Measurements from ENCODE around the gene ZNF611. TPM values are rescaled to one million over a fixed set of nuclear protein-coding genes. Genes with fewer than 3 reads are reported as not detected.
"Not testable (repeated sequence)": the region's sequence is repeated elsewhere in the genome, so short reads cannot be mapped to it uniquely, and the experiment has no call there.

ZNF611 gene
- total RNA-seq, 2 donors from 2014 or later, result 13.1 to 15.6 TPM

DNA sequence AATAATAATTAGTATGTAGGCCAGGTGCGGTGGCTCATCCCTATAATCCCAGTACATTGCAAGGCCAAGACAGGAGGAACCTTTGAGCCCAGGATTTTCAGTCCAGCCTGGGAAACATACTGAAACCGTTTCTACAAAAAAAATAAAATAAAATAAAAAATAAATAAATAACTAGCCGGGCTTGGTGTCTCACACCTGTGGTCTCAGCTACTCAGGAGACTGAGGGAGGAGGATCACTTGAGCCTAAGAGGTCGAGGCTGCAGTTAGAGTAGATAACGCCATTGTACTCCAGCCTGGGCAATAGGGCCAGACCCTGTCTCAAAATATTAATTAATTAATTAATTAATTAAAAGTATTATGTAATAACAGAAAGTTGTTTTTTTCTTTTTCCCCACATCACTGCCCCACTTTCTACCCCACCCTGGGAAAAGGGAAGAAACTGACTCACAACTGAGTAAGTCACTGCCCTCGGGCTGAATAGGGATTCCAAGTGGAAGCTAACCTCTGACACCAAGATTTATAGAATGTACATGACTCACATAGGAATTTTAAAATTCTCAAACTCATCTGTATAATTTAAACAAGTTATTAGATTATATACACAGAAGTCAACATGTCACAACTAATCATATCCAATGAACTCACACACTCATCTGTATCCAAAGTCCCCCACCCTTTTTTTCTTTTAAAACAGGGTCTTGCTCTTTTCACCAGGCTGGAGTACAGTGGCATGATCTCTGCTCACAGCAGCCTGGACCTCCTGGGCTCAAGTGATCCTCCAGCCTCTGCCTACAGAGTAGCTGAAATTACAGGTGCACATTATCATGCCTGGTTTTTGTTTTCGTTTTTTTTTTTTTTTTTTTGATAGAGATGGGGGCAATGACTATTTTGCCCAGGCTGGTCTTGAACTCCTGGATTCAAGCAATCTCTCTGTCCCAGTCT is 12.5 kb downstream of the ZNF611 start:
- ATAC-seq (no peak), DNase-seq (no peak)
- intact Hi-C loops (cut with DNase I, micrococcal nuclease), result no loop called here

DNA sequence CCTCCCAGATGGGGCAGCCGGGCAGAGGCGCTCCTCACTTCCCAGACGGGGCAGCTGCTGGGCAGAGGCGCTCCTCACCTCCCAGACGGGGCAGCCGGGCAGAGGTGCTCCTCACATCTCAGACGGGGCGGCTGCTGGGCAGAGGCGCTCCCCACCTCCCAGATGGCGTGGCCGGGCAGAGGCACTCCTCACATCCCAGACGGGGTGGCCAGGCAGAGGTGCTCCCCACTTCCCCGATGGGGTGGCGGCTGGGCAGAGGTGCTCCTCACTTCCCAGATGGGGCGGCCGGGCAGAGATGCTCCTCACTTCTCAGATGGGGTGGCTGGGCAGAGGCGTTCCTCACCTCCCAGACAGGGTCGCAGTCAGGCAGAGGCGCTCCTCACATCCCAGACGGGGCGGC is 14.3 kb downstream of the ZNF611 start:
- intact Hi-C loops (cut with DNase I, micrococcal nuclease); DNase-seq; ATAC-seq: not testable (repeated sequence)

DNA sequence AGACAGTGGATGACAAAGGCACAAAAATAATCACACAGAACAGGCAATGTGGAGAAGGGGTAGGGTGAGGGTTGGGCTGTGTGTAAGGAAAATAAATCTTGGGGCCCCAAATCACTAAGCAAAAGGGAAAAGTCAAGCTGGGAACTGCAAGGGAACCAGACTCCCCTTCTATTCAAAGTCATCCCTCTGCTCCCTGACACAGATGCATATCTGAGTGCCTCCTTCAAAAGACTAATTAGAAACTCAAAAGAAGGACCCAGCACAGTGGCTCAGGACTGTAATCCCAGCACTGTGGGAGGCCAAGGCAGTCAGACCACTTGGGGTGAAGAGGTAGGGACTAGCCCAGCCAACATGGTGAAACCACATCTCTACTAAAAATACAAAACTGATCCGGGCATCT is 18.3 kb downstream of the ZNF611 start:
- DNase-seq (no peak), ATAC-seq (no peak)
- intact Hi-C loops (cut with DNase I, micrococcal nuclease), result no loop called here

DNA sequence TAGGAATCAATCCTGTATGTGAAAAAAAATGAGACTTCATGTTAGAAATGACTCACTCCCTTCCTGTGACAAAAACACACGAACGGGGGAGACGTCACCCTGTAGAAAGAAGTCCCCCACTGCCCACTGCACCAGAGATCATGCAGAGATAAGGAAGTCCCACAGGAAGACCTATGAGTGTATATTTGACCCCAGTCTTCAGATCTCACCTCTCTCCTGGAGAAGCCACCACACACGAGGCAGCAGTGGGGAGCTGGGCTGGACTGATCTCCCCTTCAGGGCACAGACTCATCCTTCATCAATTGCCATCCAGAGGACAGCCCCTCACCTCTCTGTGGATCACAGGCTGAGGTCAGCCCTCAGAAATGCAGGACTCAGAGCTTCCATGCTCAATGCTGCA is 18.9 kb downstream of the ZNF611 start:
- intact Hi-C loops (cut with DNase I, micrococcal nuclease); ATAC-seq; DNase-seq: not testable (repeated sequence)

DNA sequence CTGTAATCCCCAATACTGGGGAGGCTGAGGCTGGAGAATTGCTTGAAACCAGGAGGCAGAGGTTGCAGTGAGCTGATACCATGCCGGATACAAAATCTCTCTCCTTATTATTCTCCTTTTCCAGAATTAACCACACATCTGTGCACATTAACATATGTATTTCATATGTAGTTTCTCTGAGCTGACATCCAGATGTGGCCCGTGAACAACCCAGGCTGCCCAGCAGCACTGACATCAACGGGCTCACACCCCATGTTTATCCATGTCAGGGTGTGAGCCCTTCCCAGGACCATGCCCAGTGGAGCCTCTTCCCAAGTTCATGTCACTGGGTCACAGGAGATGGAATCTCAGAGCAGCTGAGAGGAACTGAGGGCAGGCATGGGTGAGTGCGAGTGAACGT is 19.5 kb downstream of the ZNF611 start:
- intact Hi-C loops (cut with DNase I, micrococcal nuclease); DNase-seq; ATAC-seq: not testable (repeated sequence)

GRCh38 chr19:52713051-52713450 is 21.8 kb downstream of the ZNF611 start:
- DNase-seq; ATAC-seq; intact Hi-C loops (cut with DNase I, micrococcal nuclease): not testable (repeated sequence)

DNA sequence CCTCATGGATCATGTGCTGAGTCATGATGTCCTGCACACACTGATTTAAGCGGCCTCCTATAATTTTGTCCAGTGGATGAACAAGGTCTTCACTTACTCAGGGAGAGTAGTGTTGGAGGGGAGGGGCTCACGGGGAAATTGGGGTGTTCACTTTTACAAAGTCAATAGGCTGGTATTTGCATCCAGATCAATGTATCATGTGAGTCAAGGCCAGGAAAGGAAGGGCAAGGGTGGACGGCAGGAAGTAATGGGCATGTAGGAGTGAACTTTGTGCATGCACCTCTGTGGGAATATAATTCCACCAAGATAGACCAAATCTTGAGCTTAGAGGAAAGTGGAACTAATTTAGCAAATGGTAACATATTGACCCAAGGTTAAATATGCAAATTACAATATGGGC is 23.2 kb downstream of the ZNF611 start:
- intact Hi-C loops (cut with DNase I, micrococcal nuclease); ATAC-seq; DNase-seq: not testable (repeated sequence)

DNA sequence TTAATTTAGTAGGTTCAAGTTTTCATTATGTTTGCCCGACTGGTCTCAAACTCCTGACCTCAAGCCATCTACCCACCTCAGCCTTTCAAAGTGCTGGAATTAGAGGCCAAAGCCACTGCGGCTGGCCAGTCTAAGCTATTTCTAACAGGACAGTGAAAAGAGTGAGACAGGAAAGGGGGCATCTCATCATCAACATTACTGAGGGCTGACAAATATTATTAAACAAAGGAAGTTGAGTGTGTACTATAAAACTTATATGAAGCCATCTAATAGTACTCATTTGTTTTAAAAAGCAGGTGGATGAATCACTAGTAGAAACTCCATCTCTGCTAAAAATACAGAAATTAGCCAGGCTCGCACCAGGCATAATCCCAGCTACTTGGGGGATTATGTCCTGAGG is 24.3 kb downstream of the ZNF611 start:
- DNase-seq (no peak), ATAC-seq (no peak)
- intact Hi-C loops (cut with DNase I, micrococcal nuclease), result no loop called here

- ATAC-seq; DNase-seq; intact Hi-C loops (cut with DNase I, micrococcal nuclease): not testable (repeated sequence)
Measured at GRCh38 chr19:52705615-52706014, 29.2 kb downstream of the ZNF611 start.

DNA sequence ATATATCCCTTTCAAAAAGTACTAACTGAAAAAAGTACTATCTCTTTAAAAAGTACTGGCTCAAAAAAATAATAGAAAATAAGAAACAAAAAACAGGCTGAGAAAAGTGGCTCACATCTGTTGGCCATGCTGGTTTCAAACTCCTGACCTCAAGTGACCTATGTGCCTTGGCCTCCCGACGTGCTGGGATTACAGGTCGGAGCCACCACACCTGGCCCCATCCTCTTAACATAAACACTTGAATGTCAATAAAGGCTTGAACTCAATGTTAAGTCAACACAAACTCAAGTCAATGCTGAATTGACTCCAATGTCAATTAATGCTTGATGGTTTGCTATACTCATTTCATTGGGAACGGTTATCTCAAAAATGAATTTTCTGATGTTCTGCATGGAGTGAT is 30.9 kb downstream of the ZNF611 start:
- intact Hi-C loops (cut with DNase I, micrococcal nuclease), result no loop called here

GRCh38 chr19:52700673-52701072 is 34.2 kb downstream of the ZNF611 start:
- DNase-seq (no peak), ATAC-seq (no peak)
- intact Hi-C loops (cut with DNase I, micrococcal nuclease), result no loop called here

More for the DNA sequence above, 30.9 kb downstream of the ZNF611 start:
- DNase-seq (no peak), ATAC-seq (no peak)

DNA sequence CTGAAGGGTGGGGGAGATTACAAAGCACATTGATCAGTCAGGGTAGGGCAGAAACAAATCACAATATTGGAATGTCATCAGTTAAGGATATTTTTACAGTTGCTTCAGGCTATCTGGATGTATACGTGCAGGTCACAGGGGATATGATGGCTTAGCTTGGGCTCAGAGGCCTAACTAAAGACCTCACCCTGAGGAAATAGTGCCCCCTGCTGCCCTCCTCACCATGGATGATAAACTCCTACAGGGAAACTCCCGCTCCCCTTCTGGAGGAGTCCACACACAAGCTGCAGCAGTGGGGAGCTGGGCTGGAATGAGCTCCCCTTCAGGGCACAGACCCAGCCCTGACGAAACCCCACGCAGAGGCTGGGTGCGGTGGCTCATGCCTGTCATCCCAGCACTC is 35.3 kb downstream of the ZNF611 start:
- DNase-seq, result peak in 1 of 2 donors; percentile 6
- intact Hi-C loops (cut with DNase I, micrococcal nuclease); ATAC-seq: not testable (repeated sequence)

- DNase-seq, result no peak
- no peak for ATAC-seq
- intact Hi-C loops (cut with DNase I, micrococcal nuclease), result no loop called here
Measured at GRCh38 chr19:52695996-52696395, 38.8 kb downstream of the ZNF611 start.

- DNase-seq (no peak), ATAC-seq (no peak)
- intact Hi-C loops (cut with DNase I, micrococcal nuclease), result no loop called here
Measured at GRCh38 chr19:52694921-52695320, 39.9 kb downstream of the ZNF611 start.

DNA sequence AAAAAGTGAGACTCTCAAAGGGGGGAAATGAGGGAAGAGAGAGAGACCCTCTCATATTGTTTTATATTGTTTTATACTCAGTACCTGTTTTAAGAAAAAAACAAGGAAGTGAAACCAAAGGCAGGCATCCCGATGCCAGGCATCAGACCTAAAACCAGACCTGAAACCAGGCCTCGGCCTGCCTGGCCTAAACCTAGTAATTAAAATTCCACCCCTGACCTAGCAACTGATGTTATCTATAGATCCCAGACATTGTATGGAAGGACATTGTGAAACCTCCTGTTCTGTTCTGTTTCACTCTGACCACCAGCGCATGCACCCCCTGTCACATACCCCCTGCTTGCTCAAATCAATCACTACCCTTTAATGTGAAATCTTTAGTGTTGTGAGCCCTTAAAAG is 40.6 kb downstream of the ZNF611 start:
- intact Hi-C loops (cut with DNase I, micrococcal nuclease); DNase-seq; ATAC-seq: not testable (repeated sequence)

- DNase-seq (no peak), ATAC-seq (no peak)
- intact Hi-C loops (cut with DNase I, micrococcal nuclease), result no loop called here
Measured at GRCh38 chr19:52692431-52693008, 42.3 kb downstream of the ZNF611 start.

DNA sequence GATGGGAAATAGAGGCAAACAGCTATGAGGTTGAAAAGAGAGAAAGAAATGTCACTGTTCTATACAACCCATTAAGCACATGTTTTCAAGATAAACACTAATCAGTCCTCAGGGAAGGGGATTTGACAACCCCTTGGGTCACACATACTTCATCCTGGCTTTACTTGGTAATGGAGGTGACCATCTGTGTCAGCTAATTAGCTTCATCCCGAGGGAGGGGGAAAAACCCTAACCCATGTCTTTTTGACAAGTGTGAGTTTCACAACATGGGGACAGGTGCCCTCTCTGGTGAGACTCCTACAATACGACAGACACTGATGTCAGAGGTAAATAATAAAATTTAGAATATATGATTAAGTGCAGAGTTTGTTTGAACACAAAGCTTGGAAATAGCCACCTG is 43.1 kb downstream of the ZNF611 start:
- intact Hi-C loops (cut with DNase I, micrococcal nuclease), result no loop called here
- DNase-seq (no peak), ATAC-seq (no peak)

- DNase-seq, result peak in 1 of 2 donors; percentile 5
- intact Hi-C loops (cut with DNase I, micrococcal nuclease), result no loop called here
- no peak for ATAC-seq
Measured at GRCh38 chr19:52691215-52691610, 43.6 kb downstream of the ZNF611 start.

DNA sequence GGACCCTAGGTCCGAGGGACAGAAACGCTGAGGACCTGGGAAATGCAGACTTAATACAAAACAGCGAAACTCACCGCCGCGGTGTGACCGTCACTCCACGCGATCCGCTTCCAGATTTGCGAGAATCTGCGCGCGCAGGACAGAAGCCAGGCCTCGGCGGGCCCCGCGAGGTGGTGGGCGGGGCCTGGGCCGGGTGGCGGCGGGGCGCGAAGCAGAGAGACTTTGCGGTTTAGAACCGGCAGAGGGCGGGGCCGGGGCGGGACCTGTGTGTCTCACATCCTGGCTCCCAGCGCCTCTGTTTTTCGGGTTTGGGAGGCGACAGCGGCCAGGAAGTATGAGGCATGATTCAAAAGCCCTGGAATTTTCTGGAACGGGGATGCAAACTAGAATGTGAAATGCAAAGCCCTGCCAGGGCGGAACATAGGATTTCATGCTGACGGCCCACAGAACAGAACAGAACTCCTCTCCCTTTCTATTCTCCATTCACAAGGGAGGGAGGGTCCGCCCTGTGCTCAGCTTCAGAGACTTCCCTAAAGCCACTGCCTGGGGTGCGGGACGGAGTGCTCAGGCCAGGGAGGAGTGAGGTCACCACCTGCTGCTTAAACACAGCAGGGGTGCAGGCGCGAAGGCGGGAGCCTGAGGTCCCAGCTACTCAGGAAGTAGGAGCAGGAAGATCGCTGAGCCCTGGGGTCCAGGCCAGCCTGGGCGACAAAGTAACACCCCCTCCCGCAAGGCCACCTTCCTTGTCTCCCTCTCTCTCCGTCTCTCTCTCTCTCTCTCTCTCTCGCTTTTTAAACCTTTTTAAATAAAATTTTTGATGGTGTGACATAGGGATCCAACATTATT is 44.3 kb downstream of the ZNF611 start:
- peak; percentile 99 for ATAC-seq
- DNase-seq, result peak; percentile 92 to 96
- intact Hi-C loops (cut with DNase I, micrococcal nuclease), result no loop called here

Measured in left colon (tissue), 2 donors.